H1 (cell line): Measurements from ENCODE around the gene MCM7. TPM values are rescaled to one million over a fixed set of nuclear protein-coding genes. Genes with fewer than 3 reads are reported as not detected.

Experiments
- CTCF ChIA-PET: fragments of 300-600 bp; sonication (Branson Sonifier 250); formaldehyde crosslinking; loops from one replicate; lab custom pipeline; 2021; ENCODE audit not compliant: partially characterized antibody; lab: Charles Lee
- POLR2A ChIA-PET: fragments of 300-600 bp; sonication (Branson Sonifier 250); formaldehyde crosslinking; loops from one replicate; lab custom pipeline; 2021; ENCODE audit warnings: inconsistent platforms; ENCODE audit not compliant: partially characterized antibody; lab: Charles Lee
- DNase-seq, 2 experiments: peaks; one replicate each; pipeline versions ENCODE4 v3.0.0 to v3.0.0-alpha.2; 2010 to 2022; ENCODE audit warnings: low spot score in 2 of 2, low read depth in 1 of 2, mixed read lengths in 1 of 2
- FAIRE-seq: peaks from 2 replicates; lab custom pipeline; 2011; peaks lifted over from hg19 to GRCh38; lab: Jason Lieb, UNC
- H2AFZ ChIP-seq: 2 replicates; pipeline ENCODE4 v1.8.1; 2012; ENCODE audit warnings: low read length, inconsistent platforms
- H2AK5ac ChIP-seq: 2 replicates; pipeline ENCODE4 v1.6.1; 2013; ENCODE audit warnings: low read depth, low read length
- H2BK120ac ChIP-seq: replicated peaks from 2 replicates; pipeline ENCODE3; 2013; ENCODE audit warnings: low read depth, low read length, inconsistent platforms
- H2BK12ac ChIP-seq: 2 replicates; pipeline ENCODE4 v1.6.1; 2013; ENCODE audit warnings: low read depth, low read length
- H2BK15ac ChIP-seq: 2 replicates; pipeline ENCODE4 v1.6.1; 2013; ENCODE audit warnings: low read length
- H2BK20ac ChIP-seq: 2 replicates; pipeline ENCODE4 v1.6.1; 2013; ENCODE audit warnings: low read length
- H2BK5ac ChIP-seq: 2 replicates; pipeline ENCODE4 v1.6.1; 2013; ENCODE audit warnings: low read depth, low read length
- H3K14ac ChIP-seq: 2 replicates; pipeline ENCODE4 v1.6.1; 2013; ENCODE audit warnings: inconsistent platforms; ENCODE audit not compliant: insufficient read length
- H3K18ac ChIP-seq: 2 replicates; pipeline ENCODE4 v1.6.1; 2013; ENCODE audit warnings: low read length; ENCODE audit errors: extremely low read depth
- H3K23ac ChIP-seq: 2 replicates; pipeline ENCODE4 v1.6.1; 2013; ENCODE audit warnings: inconsistent platforms; ENCODE audit not compliant: insufficient read length
- H3K23me2 ChIP-seq: 2 replicates; pipeline ENCODE4 v1.6.1; 2013; ENCODE audit warnings: low read depth, low read length
- H3K27ac ChIP-seq: 2 replicates; pipeline ENCODE4 v1.6.1; 2011; ENCODE audit warnings: low read depth, low read length, inconsistent platforms
- H3K27me3 ChIP-seq, 4 experiments: replicated peaks in 1 of 4; 1 replicate in 1 of 4; 2 replicates in 3 of 4; pipeline versions ENCODE4 v1.6.1 to v1.8.1; 2011 to 2013; ENCODE audit warnings: low read length in 3 of 4, mild to moderate bottlenecking in 3 of 4, inconsistent platforms in 2 of 4, mixed read lengths in 2 of 4, moderate library complexity in 1 of 4; ENCODE audit not compliant: control insufficient read depth in 3 of 4, insufficient read depth in 3 of 4; ENCODE audit errors: extremely low read depth in 1 of 4
- H3K36me3 ChIP-seq, 4 experiments: 2 replicates each; pipeline versions ENCODE4 v1.6.1 to v1.8.1; 2011 to 2013; ENCODE audit warnings: mild to moderate bottlenecking in 4 of 4, low read length in 3 of 4, moderate library complexity in 2 of 4, control low read depth in 1 of 4, inconsistent platforms in 1 of 4; ENCODE audit not compliant: insufficient read depth in 4 of 4, control insufficient read depth in 2 of 4
- H3K4ac ChIP-seq: replicated peaks from 2 replicates; pipeline ENCODE3; 2013; ENCODE audit warnings: low read length, low read depth, mixed read lengths, inconsistent platforms; ENCODE audit not compliant: insufficient read length
- H3K4me1 ChIP-seq, 4 experiments: replicated peaks in 1 of 4; 1 replicate in 1 of 4; 2 replicates in 3 of 4; pipeline versions ENCODE4 v1.6.1 to v1.8.1; 2011 to 2013; ENCODE audit warnings: low read length in 3 of 4, inconsistent platforms in 2 of 4, mixed read lengths in 1 of 4; ENCODE audit not compliant: insufficient read depth in 4 of 4, control insufficient read depth in 3 of 4
- H3K4me2 ChIP-seq, 2 experiments: 2 replicates each; pipeline versions ENCODE4 v1.6.1 to v1.8.1; 2011 to 2013; ENCODE audit warnings: low read depth in 2 of 2, low read length in 2 of 2, control low read depth in 1 of 2, inconsistent platforms in 1 of 2, mild to moderate bottlenecking in 1 of 2; ENCODE audit not compliant: insufficient read depth in 1 of 2
- H3K4me3 ChIP-seq, 4 experiments: fragments of 200-600, 300-600 bp in 1 of 4; sonication (generic), shearing (Covaris generic), sonication (Bioruptor Twin) in 1 of 4; 2 replicates each; pipeline versions ENCODE4 v1.5.1 to v1.8.1; 2011 to 2016; ENCODE audit warnings: low read length in 4 of 4, low read depth in 3 of 4, control low read depth in 2 of 4, inconsistent platforms in 2 of 4, mild to moderate bottlenecking in 2 of 4, mixed read lengths in 1 of 4, moderate library complexity in 1 of 4; ENCODE audit not compliant: insufficient read depth in 2 of 4; ENCODE audit errors: extremely low read depth in 1 of 4
- H3K56ac ChIP-seq: replicated peaks from 2 replicates; pipeline ENCODE3; 2013; ENCODE audit warnings: low read depth, mild to moderate bottlenecking, mixed read lengths, low read length, inconsistent platforms; ENCODE audit not compliant: insufficient read length
- H3K79me1 ChIP-seq: 2 replicates; pipeline ENCODE4 v1.6.1; 2013; ENCODE audit warnings: low read depth, low read length, control low read depth
- H3K79me2 ChIP-seq, 2 experiments: 2 replicates each; pipeline versions ENCODE4 v1.6.1 to v1.8.1; 2012 to 2013; ENCODE audit warnings: low read length in 2 of 2, mild to moderate bottlenecking in 2 of 2, inconsistent platforms in 1 of 2; ENCODE audit not compliant: insufficient read depth in 2 of 2, control insufficient read depth in 1 of 2
- H3K9ac ChIP-seq, 4 experiments: replicated peaks in 1 of 4; 1 replicate in 1 of 4; 2 replicates in 3 of 4; pipeline versions ENCODE4 v1.6.1 to v1.8.1; 2011 to 2013; ENCODE audit warnings: low read depth in 3 of 4, low read length in 3 of 4, control low read depth in 2 of 4, mild to moderate bottlenecking in 2 of 4, moderate library complexity in 2 of 4, inconsistent platforms in 1 of 4; ENCODE audit errors: extremely low read depth in 1 of 4
- H3K9me3 ChIP-seq, 2 experiments: 2 replicates each; pipeline versions ENCODE4 v1.6.1 to v1.8.1; 2012 to 2013; ENCODE audit warnings: mild to moderate bottlenecking in 2 of 2, moderate library complexity in 2 of 2, control low read depth in 1 of 2, inconsistent platforms in 1 of 2, low read depth in 1 of 2, low read length in 1 of 2, mixed read lengths in 1 of 2; ENCODE audit not compliant: insufficient read depth in 2 of 2
- H4K20me1 ChIP-seq, 2 experiments: replicated peaks in 1 of 2; 2 replicates each; pipeline versions ENCODE3 to v1.8.1; 2011 to 2013; ENCODE audit warnings: inconsistent platforms in 2 of 2, low read length in 2 of 2, mild to moderate bottlenecking in 1 of 2; ENCODE audit not compliant: insufficient read depth in 2 of 2, control insufficient read depth in 1 of 2
- H4K5ac ChIP-seq: 2 replicates; pipeline ENCODE4 v1.6.1; 2013; ENCODE audit warnings: low read length, low read depth, mixed read lengths, inconsistent platforms; ENCODE audit not compliant: insufficient read length
- H4K8ac ChIP-seq: 2 replicates; pipeline ENCODE4 v1.8.0; 2013; ENCODE audit warnings: mild to moderate bottlenecking, moderate library complexity, low read length, inconsistent platforms; ENCODE audit not compliant: insufficient read depth; ENCODE audit errors: extremely low read depth
- H4K91ac ChIP-seq: replicated peaks from 2 replicates; pipeline ENCODE3; 2013; ENCODE audit warnings: low read length, mixed read lengths, inconsistent platforms; ENCODE audit not compliant: insufficient read length
- BRCA1 ChIP-seq: IDR thresholded peaks from 2 replicates; pipeline ENCODE4 v1.6.1; 2012; ENCODE audit warnings: low read depth, low read length, improper control_type of control experiment
- CEBPB ChIP-seq: IDR thresholded peaks from 2 replicates; pipeline ENCODE4 v1.6.1; 2012; ENCODE audit warnings: low read depth, low read length
- CHD1 ChIP-seq: IDR thresholded peaks from 2 replicates; pipeline ENCODE4 v1.6.1; 2012; ENCODE audit warnings: low read depth, low read length, improper control_type of control experiment
- EZH2 ChIP-seq: fragments of 200-600 bp; sonication (generic); IDR thresholded peaks from 2 replicates; pipeline ENCODE4 v1.7.1; 2012; ENCODE audit warnings: low read depth, mild to moderate bottlenecking, moderate library complexity, low read length, inconsistent platforms; ENCODE audit not compliant: severe bottlenecking
- MAX ChIP-seq: IDR thresholded peaks from 2 replicates; pipeline ENCODE4 v1.6.1; 2012; ENCODE audit warnings: inconsistent platforms
- POLR2AphosphoS5 ChIP-seq: IDR thresholded peaks from 2 replicates; pipeline ENCODE4 v1.6.1; 2011; ENCODE audit warnings: low read depth, low read length
- RXRA ChIP-seq: IDR thresholded peaks from 2 replicates; pipeline ENCODE4 v1.6.1; 2011; ENCODE audit warnings: low read depth, mild to moderate bottlenecking, low read length, moderate library complexity; ENCODE audit not compliant: insufficient read depth
- SAP30 ChIP-seq: fragments of 300-600 bp; sonication (generic); IDR thresholded peaks from 2 replicates; pipeline ENCODE4 v1.7.1; 2012; ENCODE audit warnings: low read length, moderate library complexity, mild to moderate bottlenecking, inconsistent platforms; ENCODE audit not compliant: insufficient read depth, insufficient replicate concordance
- TAF1 ChIP-seq: IDR thresholded peaks from 2 replicates; pipeline ENCODE4 v1.6.1; 2011; ENCODE audit warnings: mild to moderate bottlenecking, low read depth, low read length
- ZNF274 ChIP-seq: IDR thresholded peaks from 2 replicates; pipeline ENCODE4 v1.7.0; 2012; ENCODE audit warnings: low read length, borderline replicate concordance; ENCODE audit errors: extremely low read depth
- WGBS, 2 experiments: shearing (Covaris generic) in 1 of 2; methylation state at CpG; one replicate each; pipeline versions ENCODE4 v1.1.6 to v1.1.7; 2013 to 2015; ENCODE audit warnings: low lambda C conversion rate in 2 of 2, mixed read lengths in 2 of 2, inconsistent platforms in 1 of 2, low coverage in 1 of 2, missing lambda C conversion rate in 1 of 2; ENCODE audit not compliant: insufficient replicate concordance in 2 of 2, insufficient coverage in 1 of 2, insufficient read length in 1 of 2; ENCODE audit errors: extremely low coverage in 1 of 2, missing lambda C conversion rate in 1 of 2; 5-methylcytosine and 5-hydroxymethylcytosine counted together
- polyA plus RNA-seq, 7 experiments: library from polyadenylated mRNA; depleted of rRNA in 3 of 7; stranded (reverse) in 5 of 7; unstranded in 2 of 7; fragments of >200 nt in 5 of 7; fragments of 200-250 nt in 2 of 7; gene quantifications; 1 replicate in 5 of 7; 2 replicates in 1 of 7; 4 replicates in 1 of 7; pipeline versions ENCODE4 v1.2.1 to v1.2.3, GENCODE V29; 2011 to 2013; ENCODE audit warnings: missing spikeins in 2 of 7, mixed read lengths in 2 of 7
- total RNA-seq: library from RNA; stranded (reverse); fragmentation: NEBNext Ultra II Directional; extraction: Animal tissue kit (Norgen Biotek cat#: 25700); gene quantifications from 2 replicates; pipeline ENCODE4 v1.2.1, GENCODE V29; 2021

The MCM7 gene
- total and polyA plus RNA-seq, 2 of the 8 experiments (the other 6 are each of a cell fraction or from before 2014, with no cell fraction given) = 313 to 344 TPM

- DNase-seq (no peak), FAIRE-seq (no peak)
- Histone ChIP-seq H3K27ac (peak overlapping the region; percentile 88), H2AFZ (peak overlapping the region; percentile 27; the same call in 1 of the 2 replicates), H3K27me3 (no peaks in the 10 kb centered on the region), H2BK5ac (peak overlapping the region; percentile 46), H3K18ac (peak overlapping the region; percentile 42), H3K4me2 (peak overlapping the region; percentile 74 to 92), H3K14ac (no peak overlapping the region), H3K4me3 (peak overlapping the region; percentile 75 to 98 (median 94)), H3K56ac (peak overlapping the region; percentile 42), H3K9me3 (no peaks in the 10 kb centered on the region), H3K23ac (no peak overlapping the region), H4K5ac (peak overlapping the region; percentile 59), H3K79me1 (0 out of 2 replicates have a peak, but pooled peaks cover 4% of the 10 kb centered on the region), H3K79me2 (peaks cover 0 to 6% of the 10 kb centered on the region in 2 experiments; a peak in 1 of 4 replicates), H2BK20ac (no peak overlapping the region), H3K9ac (peak overlapping the region; percentile 87 to 96 (median 88)), H3K36me3 (peaks cover 0 to 6% (median 4%) of the 10 kb centered on the region in 4 experiments; a peak in 6 of 8 replicates), H4K20me1 (peaks cover 0 to 1% of the 10 kb centered on the region in 2 experiments), H3K4ac (no peak overlapping the region), H4K8ac (peak overlapping the region; percentile 60; the same call in 1 of the 2 replicates), H2BK12ac (no peak overlapping the region), H2AK5ac (no peak overlapping the region), H4K91ac (no peak overlapping the region), H3K23me2 (peaks cover 8% of the 10 kb centered on the region), H2BK15ac (no peak overlapping the region), H2BK120ac (no peak overlapping the region), H3K4me1 (peaks cover 0 to 5% (median 1%) of the 10 kb centered on the region in 4 experiments; a peak in 5 of 7 replicates)
- 23% methylated on average over 18 of the region's 18 CpGs; no CpG with 5 or more reads in 1 of the 2 experiments for WGBS, 2 experiments
- TF ChIP-seq RXRA = no peak
- TF ChIP-seq EZH2 = no peak
- no peak for TF ChIP-seq CEBPB
- no peak for TF ChIP-seq CHD1
- no peak for TF ChIP-seq TAF1
- no peak for TF ChIP-seq ZNF274
- no peak for TF ChIP-seq SAP30
- TF ChIP-seq BRCA1 = no peak
- no peak for TF ChIP-seq MAX
- no peak for TF ChIP-seq POLR2AphosphoS5
- ChIA-PET CTCF (no interaction called here), POLR2A (interaction anchor here (0.6 to 20.0 kb wide), 3 partner anchors 14 to 306 kb away, joined by 3 to 722 read pairs (median 414); partner anchors contain the start of genes AP4M1, COPS6, MCM7 and ZNF3)
Measured at GRCh38 chr7:100118388-100119071, 17.3 kb upstream of the MCM7 start.
